ENCODE results near the gene HECW1.
"Not testable (repeated sequence)": the region's sequence is repeated elsewhere in the genome, so short reads cannot be mapped to it uniquely, and the experiment has no call there.

The HECW1 gene

DNA sequence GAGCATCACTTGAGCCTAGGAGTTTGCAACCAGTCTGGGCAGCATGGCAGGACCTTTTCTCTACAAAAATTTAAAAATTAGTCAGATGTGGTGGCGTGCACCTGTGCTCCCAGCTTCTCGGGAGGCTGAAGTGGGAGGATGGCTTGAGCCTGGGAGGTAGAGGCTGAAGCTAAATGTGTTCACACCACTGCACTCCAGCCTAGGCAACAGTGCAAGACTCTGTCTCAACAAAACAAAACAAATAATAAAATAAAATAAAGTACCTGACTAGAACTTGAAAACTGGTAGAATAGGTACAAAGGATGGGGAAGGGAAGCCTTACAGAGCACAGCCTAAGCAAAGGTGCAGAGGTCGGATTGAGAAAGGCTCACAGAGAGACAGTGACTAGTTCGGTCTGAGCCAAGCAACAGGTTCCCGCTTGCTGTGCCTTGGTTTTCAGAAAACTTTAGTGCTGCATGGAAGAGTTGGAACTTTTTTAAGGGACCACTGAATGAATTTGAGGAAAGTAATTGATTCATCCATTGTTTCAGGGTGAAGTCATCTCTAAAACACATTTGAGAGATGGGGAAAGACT is 370.3 kb downstream of the HECW1 start:
- Histone ChIP-seq H3F3A (ENCODE audit: low read depth) (no peaks in the 10 kb centered on the region), H4K20me1 (ENCODE audit: insufficient read depth, low read length, poor library complexity, severe bottlenecking) (no peaks in the 10 kb centered on the region), H3K9ac (ENCODE audit: low read depth, low read length, poor library complexity, severe bottlenecking) (no peak overlapping the region), H2AFZ (ENCODE audit: low read length) (no peak overlapping the region), H3K79me2 (ENCODE audit: insufficient read depth, low read length) (no peaks in the 10 kb centered on the region), H3K4me1 (ENCODE audit: insufficient read depth, low read length, poor library complexity, severe bottlenecking) (no peaks in the 10 kb centered on the region), H3K4me2 (ENCODE audit: low read depth, low read length, poor library complexity, severe bottlenecking) (no peak overlapping the region), H3K36me3 (ENCODE audit: insufficient read depth, low read length) (no peaks in the 10 kb centered on the region), H3K4me3 (ENCODE audit: low read length, poor library complexity, severe bottlenecking) (no peak overlapping the region), H3K27me3 (ENCODE audit: insufficient read depth, low read length, poor library complexity, severe bottlenecking) (no peaks in the 10 kb centered on the region), H3K9me3 (ENCODE audit: insufficient read depth, low read depth, low read length) (no peaks in the 10 kb centered on the region), H3K9me2 (replicated peaks; ENCODE audit: low read depth, low read length) (no peaks in the 10 kb centered on the region)
- TF ChIP-seq EZH2phosphoT487 (IDR thresholded peaks at IDR 0.05; ENCODE audit: borderline replicate concordance) = no peak
- TF ChIP-seq, protein P1, sequence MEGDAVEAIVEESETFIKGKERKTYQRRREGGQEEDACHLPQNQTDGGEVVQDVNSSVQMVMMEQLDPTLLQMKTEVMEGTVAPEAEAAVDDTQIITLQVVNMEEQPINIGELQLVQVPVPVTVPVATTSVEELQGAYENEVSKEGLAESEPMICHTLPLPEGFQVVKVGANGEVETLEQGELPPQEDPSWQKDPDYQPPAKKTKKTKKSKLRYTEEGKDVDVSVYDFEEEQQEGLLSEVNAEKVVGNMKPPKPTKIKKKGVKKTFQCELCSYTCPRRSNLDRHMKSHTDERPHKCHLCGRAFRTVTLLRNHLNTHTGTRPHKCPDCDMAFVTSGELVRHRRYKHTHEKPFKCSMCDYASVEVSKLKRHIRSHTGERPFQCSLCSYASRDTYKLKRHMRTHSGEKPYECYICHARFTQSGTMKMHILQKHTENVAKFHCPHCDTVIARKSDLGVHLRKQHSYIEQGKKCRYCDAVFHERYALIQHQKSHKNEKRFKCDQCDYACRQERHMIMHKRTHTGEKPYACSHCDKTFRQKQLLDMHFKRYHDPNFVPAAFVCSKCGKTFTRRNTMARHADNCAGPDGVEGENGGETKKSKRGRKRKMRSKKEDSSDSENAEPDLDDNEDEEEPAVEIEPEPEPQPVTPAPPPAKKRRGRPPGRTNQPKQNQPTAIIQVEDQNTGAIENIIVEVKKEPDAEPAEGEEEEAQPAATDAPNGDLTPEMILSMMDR (conservative IDR thresholded peaks at IDR 0.05; ENCODE audit: low read length) = no peak

DNA sequence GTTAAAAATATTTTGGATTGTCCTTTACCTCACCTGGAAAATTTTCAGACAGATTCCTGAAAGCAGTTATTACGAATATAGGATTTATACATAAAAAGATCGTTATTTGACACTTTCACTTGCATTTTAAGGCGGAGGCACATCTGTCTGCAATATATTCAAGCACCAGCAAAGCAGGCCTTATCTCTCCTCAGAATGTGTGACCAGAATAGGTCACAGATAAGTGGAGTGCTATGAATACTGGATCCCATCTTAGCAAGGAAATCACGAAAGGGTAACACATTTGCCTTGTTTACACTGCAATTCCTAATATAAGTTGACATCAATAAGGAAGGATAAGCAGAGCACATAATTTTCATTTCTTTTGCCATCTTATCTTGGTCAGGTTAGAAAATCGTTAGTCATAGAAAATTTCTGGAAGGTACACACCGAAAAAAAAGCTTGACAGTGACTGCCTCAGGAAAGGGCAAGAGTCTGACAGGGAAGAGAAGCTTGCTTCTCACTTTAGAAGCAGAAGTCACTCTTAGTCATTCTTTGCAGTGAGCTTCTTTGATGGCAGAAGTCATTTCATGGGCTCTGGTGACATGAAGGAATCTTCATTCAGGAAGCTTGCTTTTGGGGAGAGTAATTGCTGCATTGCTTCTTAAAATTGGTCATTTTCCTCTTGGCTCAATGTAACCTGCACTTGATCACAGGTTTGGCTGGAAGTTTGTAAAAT is 372.4 kb downstream of the HECW1 start:
- Histone ChIP-seq H3K9ac (ENCODE audit: low read depth, low read length, poor library complexity, severe bottlenecking) (no peak overlapping the region), H3K4me1 (ENCODE audit: insufficient read depth, low read length, poor library complexity, severe bottlenecking) (peaks cover 7% of the 10 kb centered on the region), H3K36me3 (ENCODE audit: insufficient read depth, low read length) (no peaks in the 10 kb centered on the region), H3K79me2 (ENCODE audit: insufficient read depth, low read length) (no peaks in the 10 kb centered on the region), H4K20me1 (ENCODE audit: insufficient read depth, low read length, poor library complexity, severe bottlenecking) (no peaks in the 10 kb centered on the region), H3K4me3 (ENCODE audit: low read length, poor library complexity, severe bottlenecking) (no peak overlapping the region), H2AFZ (ENCODE audit: low read length) (no peak overlapping the region), H3F3A (ENCODE audit: low read depth) (no peaks in the 10 kb centered on the region), H3K9me3 (ENCODE audit: insufficient read depth, low read depth, low read length) (no peaks in the 10 kb centered on the region), H3K27me3 (ENCODE audit: insufficient read depth, low read length, poor library complexity, severe bottlenecking) (no peaks in the 10 kb centered on the region), H3K9me2 (replicated peaks; ENCODE audit: low read depth, low read length) (no peaks in the 10 kb centered on the region), H3K4me2 (ENCODE audit: low read depth, low read length, poor library complexity, severe bottlenecking) (no peak overlapping the region)
- TF ChIP-seq, protein P1 (conservative IDR thresholded peaks at IDR 0.05; ENCODE audit: low read length) = no peak
- no peak for TF ChIP-seq EZH2phosphoT487 (IDR thresholded peaks at IDR 0.05; ENCODE audit: borderline replicate concordance)

DNA sequence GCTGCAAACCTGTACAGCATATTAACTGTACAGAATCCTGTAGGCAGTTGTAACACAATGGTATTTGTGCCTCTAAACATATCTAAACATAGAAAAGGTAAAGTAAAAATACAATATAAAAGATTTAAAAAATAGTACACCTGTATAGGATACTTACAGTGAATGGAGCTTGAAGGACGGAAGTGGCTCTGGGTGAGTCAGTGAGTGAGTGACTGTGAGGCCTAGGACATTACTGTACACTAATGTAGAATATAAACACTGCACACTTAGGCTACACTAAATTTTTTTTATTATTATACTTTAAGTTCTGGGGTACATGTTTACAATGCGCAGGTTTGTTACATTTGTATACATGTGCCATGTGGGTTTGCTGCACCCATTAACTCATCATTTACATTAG is 373.1 kb downstream of the HECW1 start:
- Histone ChIP-seq H3K27me3 (ENCODE audit: insufficient read depth, low read length, poor library complexity, severe bottlenecking) (no peaks in the 10 kb centered on the region), H3K4me3 (ENCODE audit: low read length, poor library complexity, severe bottlenecking) (no peak overlapping the region), H2AFZ (ENCODE audit: low read length) (no peak overlapping the region), H3K79me2 (ENCODE audit: insufficient read depth, low read length) (no peaks in the 10 kb centered on the region), H3K4me1 (ENCODE audit: insufficient read depth, low read length, poor library complexity, severe bottlenecking) (peaks cover 7% of the 10 kb centered on the region), H3K4me2 (ENCODE audit: low read depth, low read length, poor library complexity, severe bottlenecking) (no peak overlapping the region), H3K9me2 (replicated peaks; ENCODE audit: low read depth, low read length) (no peaks in the 10 kb centered on the region), H4K20me1 (ENCODE audit: insufficient read depth, low read length, poor library complexity, severe bottlenecking) (no peaks in the 10 kb centered on the region), H3K9ac (ENCODE audit: low read depth, low read length, poor library complexity, severe bottlenecking) (no peak overlapping the region), H3K9me3 (ENCODE audit: insufficient read depth, low read depth, low read length) (no peaks in the 10 kb centered on the region), H3F3A (ENCODE audit: low read depth) (no peaks in the 10 kb centered on the region), H3K36me3 (ENCODE audit: insufficient read depth, low read length) (no peaks in the 10 kb centered on the region)
- TF ChIP-seq, protein P1 (conservative IDR thresholded peaks at IDR 0.05; ENCODE audit: low read length) = no peak
- TF ChIP-seq EZH2phosphoT487 (IDR thresholded peaks at IDR 0.05; ENCODE audit: borderline replicate concordance) = no peak

DNA sequence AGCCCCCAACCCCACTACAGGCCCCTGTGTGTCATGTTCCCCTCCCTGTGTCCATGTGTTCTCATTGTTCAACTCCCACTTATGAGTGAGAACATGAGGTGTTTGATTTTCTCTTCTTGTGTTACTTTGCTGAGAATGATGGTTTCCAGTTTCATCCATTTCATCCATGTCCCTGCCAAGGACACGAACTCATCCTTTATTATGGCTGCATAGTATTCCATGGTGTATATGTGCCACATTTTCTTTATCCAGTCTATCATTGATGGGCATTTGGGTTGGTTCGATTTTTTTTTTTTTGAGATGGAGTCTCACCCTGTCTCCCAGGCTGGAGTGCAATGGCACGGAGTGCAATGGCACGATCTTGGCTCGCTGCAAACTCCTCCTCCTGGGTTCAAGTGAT is 373.6 kb downstream of the HECW1 start:
- not testable (repeated sequence) for H3F3A ChIP-seq (ENCODE audit: low read depth); H3K36me3 ChIP-seq (ENCODE audit: insufficient read depth, low read length); H3K4me2 ChIP-seq (ENCODE audit: low read depth, low read length, poor library complexity, severe bottlenecking); H3K9ac ChIP-seq (ENCODE audit: low read depth, low read length, poor library complexity, severe bottlenecking); H3K79me2 ChIP-seq (ENCODE audit: insufficient read depth, low read length); H2AFZ ChIP-seq (ENCODE audit: low read length); H3K4me1 ChIP-seq (ENCODE audit: insufficient read depth, low read length, poor library complexity, severe bottlenecking); H3K4me3 ChIP-seq (ENCODE audit: low read length, poor library complexity, severe bottlenecking); H3K9me2 ChIP-seq (replicated peaks; ENCODE audit: low read depth, low read length); H3K27me3 ChIP-seq (ENCODE audit: insufficient read depth, low read length, poor library complexity, severe bottlenecking); H4K20me1 ChIP-seq (ENCODE audit: insufficient read depth, low read length, poor library complexity, severe bottlenecking); H3K9me3 ChIP-seq (ENCODE audit: insufficient read depth, low read depth, low read length)
